ENCODE measurements around the gene DEDD2. TPM values are rescaled to one million over a fixed set of nuclear protein-coding genes. Genes with fewer than 3 reads are reported as not detected.

The DEDD2 gene
- polyA plus RNA-seq, 1 of the 3 experiments (the other 2 are of a cell fraction): 30.2 TPM

DNA sequence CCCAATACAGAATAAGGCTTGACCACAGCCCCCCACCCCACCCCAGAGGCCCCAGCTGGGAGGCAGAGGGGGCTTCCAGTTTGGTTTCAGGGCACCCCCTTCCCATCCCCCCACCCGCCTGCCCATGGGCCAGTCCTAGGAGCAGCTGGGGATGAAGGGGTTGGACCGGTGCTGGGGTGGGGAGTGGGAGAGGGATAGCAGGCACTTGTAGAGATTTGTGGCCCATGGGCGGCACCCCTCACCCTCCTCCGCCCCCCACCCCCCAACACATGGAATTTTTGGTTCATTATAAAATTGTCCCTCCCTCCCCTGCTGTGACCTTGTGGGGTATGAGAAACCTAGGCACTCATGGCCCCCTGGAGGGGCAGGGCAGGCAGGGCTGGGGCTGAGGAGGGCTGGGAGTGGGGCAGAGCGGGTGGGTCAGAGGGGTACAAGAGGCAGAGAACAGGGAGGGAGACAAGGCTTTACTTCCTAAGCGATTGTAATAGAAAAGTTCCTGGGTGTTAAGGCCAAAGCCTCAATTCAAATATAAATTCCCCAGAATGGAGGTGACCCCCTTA lies 30.2 kb upstream of the DEDD2 start (continued):
- TF ChIP-seq, protein P1, sequence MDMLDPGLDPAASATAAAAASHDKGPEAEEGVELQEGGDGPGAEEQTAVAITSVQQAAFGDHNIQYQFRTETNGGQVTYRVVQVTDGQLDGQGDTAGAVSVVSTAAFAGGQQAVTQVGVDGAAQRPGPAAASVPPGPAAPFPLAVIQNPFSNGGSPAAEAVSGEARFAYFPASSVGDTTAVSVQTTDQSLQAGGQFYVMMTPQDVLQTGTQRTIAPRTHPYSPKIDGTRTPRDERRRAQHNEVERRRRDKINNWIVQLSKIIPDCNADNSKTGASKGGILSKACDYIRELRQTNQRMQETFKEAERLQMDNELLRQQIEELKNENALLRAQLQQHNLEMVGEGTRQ (IDR thresholded peaks at IDR 0.05; ENCODE audit: borderline replicate concordance, low read depth, low read length): no peak
- TF ChIP-seq, protein P2, sequence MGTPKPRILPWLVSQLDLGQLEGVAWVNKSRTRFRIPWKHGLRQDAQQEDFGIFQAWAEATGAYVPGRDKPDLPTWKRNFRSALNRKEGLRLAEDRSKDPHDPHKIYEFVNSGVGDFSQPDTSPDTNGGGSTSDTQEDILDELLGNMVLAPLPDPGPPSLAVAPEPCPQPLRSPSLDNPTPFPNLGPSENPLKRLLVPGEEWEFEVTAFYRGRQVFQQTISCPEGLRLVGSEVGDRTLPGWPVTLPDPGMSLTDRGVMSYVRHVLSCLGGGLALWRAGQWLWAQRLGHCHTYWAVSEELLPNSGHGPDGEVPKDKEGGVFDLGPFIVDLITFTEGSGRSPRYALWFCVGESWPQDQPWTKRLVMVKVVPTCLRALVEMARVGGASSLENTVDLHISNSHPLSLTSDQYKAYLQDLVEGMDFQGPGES (IDR thresholded peaks at IDR 0.05; ENCODE audit: low read depth, low read length): no peak
- no peak for TF ChIP-seq CHD2 (IDR thresholded peaks at IDR 0.05; ENCODE audit: low read length, partially characterized antibody)

DNA sequence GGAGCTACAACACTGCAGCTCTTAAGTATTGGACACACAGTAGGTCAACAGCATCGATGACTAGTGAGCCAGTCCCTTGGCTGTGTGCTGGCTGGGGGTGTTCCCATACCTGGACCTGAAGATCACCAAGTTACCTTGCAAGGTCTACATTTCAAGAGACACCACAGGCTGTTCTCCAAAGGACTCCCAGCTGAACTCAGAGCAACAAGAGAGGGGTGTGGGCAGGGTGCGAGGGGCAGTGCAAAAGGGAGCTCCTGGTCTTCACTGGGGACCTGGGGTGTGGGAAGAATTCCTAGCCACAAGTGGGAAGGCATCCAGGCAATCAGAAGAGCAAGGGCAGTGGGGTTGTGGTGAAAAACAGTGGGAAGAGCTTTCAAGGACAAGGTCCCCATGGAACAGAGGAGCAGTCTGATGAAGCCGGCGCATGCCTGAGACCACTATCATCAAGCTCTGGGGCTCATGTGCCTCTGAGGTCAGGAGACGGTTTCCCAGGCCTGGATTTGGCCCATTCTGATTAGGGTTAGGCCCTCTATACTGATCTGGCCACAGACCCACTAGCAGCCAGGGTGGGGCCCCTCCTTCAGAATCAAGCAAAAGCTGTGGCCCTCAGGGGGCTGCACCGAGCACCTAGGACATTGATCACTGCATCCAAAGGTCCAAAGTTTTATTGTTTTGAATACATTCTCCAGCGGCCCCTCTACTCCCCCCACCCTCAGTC lies 29.6 kb upstream of the DEDD2 start:
- no peaks in the 10 kb centered on the region for H3K9me2 ChIP-seq
- peaks cover 49% of the 10 kb centered on the region for H3K79me2 ChIP-seq (ENCODE audit: insufficient read depth)
- no peak overlapping the region for H2AFZ ChIP-seq (ENCODE audit: low read depth)
- ChIA-PET POLR2A (interaction anchor here (0.6 to 3.3 kb wide), 6 partner anchors 15 to 81 kb away, joined by 3 to 35 read pairs (median 4); no protein-coding TSS in a partner anchor), CTCF (interaction anchor here (0.8 to 14.8 kb wide), 9 partner anchors 9 to 139 kb away, joined by 3 to 205 read pairs (median 4); partner anchors contain the start of gene ZNF526)
- H3K9ac ChIP-seq: 0 out of 2 replicates have a peak overlapping the region, but pooled peaks have one; percentile 17
- H3F3A ChIP-seq (replicated peaks; ENCODE audit: insufficient read depth): peaks cover 55% of the 10 kb centered on the region
- H3K9me3 ChIP-seq: no peaks in the 10 kb centered on the region
- H3K4me2 ChIP-seq: peak overlapping the region; percentile 55; the same call in 1 of the 2 replicates
- H3K27me3 ChIP-seq (ENCODE audit: insufficient read depth): no peaks in the 10 kb centered on the region
- peaks cover 57% of the 10 kb centered on the region for H4K20me1 ChIP-seq (ENCODE audit: insufficient read depth)
- H3K4me3 ChIP-seq (ENCODE audit: low read depth in 2 of 2, low read length in 1 of 2): no peak overlapping the region
- DNase-seq: no peak
- TF ChIP-seq POLR2AphosphoS5 (IDR thresholded peaks at IDR 0.05; ENCODE audit: low read depth, low read length) (peak; percentile 10; the same call in 1 of the 2 replicates), FOSL2 (IDR thresholded peaks at IDR 0.05; ENCODE audit: borderline replicate concordance, low read depth) (no peak)
- peaks cover 30 to 36% of the 10 kb centered on the region in 2 experiments for H3K4me1 ChIP-seq (ENCODE audit: control insufficient read depth in 1 of 2, insufficient read depth in 2 of 2, low read depth in 1 of 2, low read length in 1 of 2)
- H3K36me3 ChIP-seq (replicated peaks in 1 of 2; ENCODE audit: control insufficient read depth in 1 of 2, insufficient read depth in 2 of 2, low read length in 1 of 2): peaks cover 10 to 23% of the 10 kb centered on the region in 2 experiments
- H3K27ac ChIP-seq (ENCODE audit: low read depth in 2 of 2, low read length in 1 of 2): peak overlapping the region; percentile 61 to 83
- WGBS (ENCODE audit: low lambda C conversion rate): 94% methylated on average over 7 of the region's 7 CpGs

DNA sequence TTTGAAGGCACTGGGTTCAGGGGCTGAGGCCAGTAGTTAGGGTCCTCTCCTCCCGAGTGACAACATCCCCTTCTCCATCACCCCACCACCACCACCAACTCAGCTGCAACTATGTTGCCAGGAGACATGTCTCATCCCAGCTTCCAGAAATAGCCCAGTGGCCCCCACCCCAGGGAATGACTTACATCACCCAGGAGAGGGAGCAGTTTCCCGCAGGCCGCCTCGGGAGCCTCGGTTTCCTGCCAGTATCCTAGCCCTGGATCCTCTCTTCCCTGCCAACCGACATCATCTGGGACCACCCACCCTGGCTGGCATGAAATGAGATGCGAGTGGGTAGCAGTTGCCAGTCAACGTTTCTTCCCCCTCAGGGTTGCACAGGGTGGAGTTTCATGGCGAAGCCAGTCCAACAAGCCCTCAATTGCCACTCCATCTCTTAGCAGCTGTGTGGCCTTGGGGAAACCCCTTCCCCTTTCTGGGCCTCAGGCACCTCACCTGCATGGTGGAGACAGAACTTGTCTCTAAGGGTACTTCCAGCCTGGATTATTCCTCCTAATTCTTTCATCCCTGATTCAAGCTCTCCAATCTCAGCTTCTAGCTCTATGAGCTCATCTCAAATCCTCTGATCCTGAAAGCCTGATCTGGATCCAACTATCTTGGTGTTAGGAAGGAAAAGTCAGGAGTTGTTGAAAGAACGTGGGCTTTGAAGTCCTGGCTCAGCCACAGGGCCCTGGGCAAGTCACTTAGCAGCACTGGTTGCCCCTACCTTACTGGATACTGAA lies 28.9 kb upstream of the DEDD2 start:
- DNase-seq: peak; percentile 74
- H2AFZ ChIP-seq (ENCODE audit: low read depth): no peak overlapping the region
- H3K36me3 ChIP-seq (replicated peaks in 1 of 2; ENCODE audit: control insufficient read depth in 1 of 2, insufficient read depth in 2 of 2, low read length in 1 of 2): peaks cover 10 to 23% of the 10 kb centered on the region in 2 experiments
- H3K27me3 ChIP-seq (ENCODE audit: insufficient read depth): no peaks in the 10 kb centered on the region
- H3F3A ChIP-seq (replicated peaks; ENCODE audit: insufficient read depth): peaks cover 52% of the 10 kb centered on the region
- peak overlapping the region; percentile 61 to 83 for H3K27ac ChIP-seq (ENCODE audit: low read depth in 2 of 2, low read length in 1 of 2)
- ChIA-PET CTCF (interaction anchor here (0.6 to 14.8 kb wide), 12 partner anchors 10 to 138 kb away, joined by 3 to 205 read pairs (median 4); partner anchors contain the start of genes DEDD2 and ZNF526), POLR2A (interaction anchor here (0.7 to 3.3 kb wide), 5 partner anchors 16 to 41 kb away, joined by 3 to 35 read pairs (median 4); no protein-coding TSS in a partner anchor)
- H4K20me1 ChIP-seq (ENCODE audit: insufficient read depth): peaks cover 50% of the 10 kb centered on the region
- WGBS (ENCODE audit: low lambda C conversion rate): 39% methylated on average over 9 of the region's 10 CpGs
- peaks cover 49% of the 10 kb centered on the region for H3K79me2 ChIP-seq (ENCODE audit: insufficient read depth)
- no peaks in the 10 kb centered on the region for H3K9me3 ChIP-seq
- H3K4me2 ChIP-seq: peak overlapping the region; percentile 55; the same call in 1 of the 2 replicates
- H3K9ac ChIP-seq: 0 out of 2 replicates have a peak overlapping the region, but pooled peaks have one; percentile 17
- H3K4me1 ChIP-seq (ENCODE audit: control insufficient read depth in 1 of 2, insufficient read depth in 2 of 2, low read depth in 1 of 2, low read length in 1 of 2): peaks cover 26 to 31% of the 10 kb centered on the region in 2 experiments
- TF ChIP-seq JUND (IDR thresholded peaks at IDR 0.05) (peak; percentile 10; the same call in 1 of the 2 replicates), MEF2A (IDR thresholded peaks at IDR 0.05; ENCODE audit: borderline replicate concordance, low read depth) (peak; percentile 66; the same call in 1 of the 2 replicates), YY1 (IDR thresholded peaks at IDR 0.05; ENCODE audit: low read depth) (no peak), SMC3 (IDR thresholded peaks at IDR 0.05; ENCODE audit: low read depth, low read length) (peak; percentile 68), FOXM1 (IDR thresholded peaks at IDR 0.05; ENCODE audit: low read depth) (no peak), SIN3A (IDR thresholded peaks at IDR 0.05; ENCODE audit: borderline replicate concordance, low read depth, low read length) (0 out of 2 replicates have a peak, but pooled peaks have one; percentile 47), POLR2AphosphoS5 (IDR thresholded peaks at IDR 0.05; ENCODE audit: low read depth, low read length) (peak; percentile 72), RAD21 (IDR thresholded peaks at IDR 0.05; ENCODE audit: low read length) (peak; percentile 65), EZH2phosphoT487 (IDR thresholded peaks at IDR 0.05; ENCODE audit: borderline replicate concordance, low read depth) (no peak)
- TF ChIP-seq, protein P3, sequence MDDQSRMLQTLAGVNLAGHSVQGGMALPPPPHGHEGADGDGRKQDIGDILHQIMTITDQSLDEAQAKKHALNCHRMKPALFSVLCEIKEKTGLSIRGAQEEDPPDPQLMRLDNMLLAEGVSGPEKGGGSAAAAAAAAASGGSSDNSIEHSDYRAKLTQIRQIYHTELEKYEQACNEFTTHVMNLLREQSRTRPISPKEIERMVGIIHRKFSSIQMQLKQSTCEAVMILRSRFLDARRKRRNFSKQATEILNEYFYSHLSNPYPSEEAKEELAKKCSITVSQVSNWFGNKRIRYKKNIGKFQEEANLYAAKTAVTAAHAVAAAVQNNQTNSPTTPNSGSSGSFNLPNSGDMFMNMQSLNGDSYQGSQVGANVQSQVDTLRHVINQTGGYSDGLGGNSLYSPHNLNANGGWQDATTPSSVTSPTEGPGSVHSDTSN (IDR thresholded peaks at IDR 0.05): peak; percentile 42
- TF ChIP-seq, protein P4, sequence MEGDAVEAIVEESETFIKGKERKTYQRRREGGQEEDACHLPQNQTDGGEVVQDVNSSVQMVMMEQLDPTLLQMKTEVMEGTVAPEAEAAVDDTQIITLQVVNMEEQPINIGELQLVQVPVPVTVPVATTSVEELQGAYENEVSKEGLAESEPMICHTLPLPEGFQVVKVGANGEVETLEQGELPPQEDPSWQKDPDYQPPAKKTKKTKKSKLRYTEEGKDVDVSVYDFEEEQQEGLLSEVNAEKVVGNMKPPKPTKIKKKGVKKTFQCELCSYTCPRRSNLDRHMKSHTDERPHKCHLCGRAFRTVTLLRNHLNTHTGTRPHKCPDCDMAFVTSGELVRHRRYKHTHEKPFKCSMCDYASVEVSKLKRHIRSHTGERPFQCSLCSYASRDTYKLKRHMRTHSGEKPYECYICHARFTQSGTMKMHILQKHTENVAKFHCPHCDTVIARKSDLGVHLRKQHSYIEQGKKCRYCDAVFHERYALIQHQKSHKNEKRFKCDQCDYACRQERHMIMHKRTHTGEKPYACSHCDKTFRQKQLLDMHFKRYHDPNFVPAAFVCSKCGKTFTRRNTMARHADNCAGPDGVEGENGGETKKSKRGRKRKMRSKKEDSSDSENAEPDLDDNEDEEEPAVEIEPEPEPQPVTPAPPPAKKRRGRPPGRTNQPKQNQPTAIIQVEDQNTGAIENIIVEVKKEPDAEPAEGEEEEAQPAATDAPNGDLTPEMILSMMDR (IDR thresholded peaks at IDR 0.05): peak; percentile 73
- no peak overlapping the region; a peak in 1 of 4 replicates for H3K4me3 ChIP-seq (ENCODE audit: low read depth in 2 of 2, low read length in 1 of 2)
- no peaks in the 10 kb centered on the region for H3K9me2 ChIP-seq
